H1 (cell line): ENCODE data around the gene ZNF526. TPM values are rescaled to one million over a fixed set of nuclear protein-coding genes. Genes with fewer than 3 reads are reported as not detected.

Source experiments
- ASH2L ChIP-seq: fragments of 200-600, 300-600 bp; sonication (generic); IDR thresholded peaks from one replicate; pipeline ENCODE4 v1.7.1; 2017; ENCODE audit warnings: low read length
- ATF3 ChIP-seq: IDR thresholded peaks from 2 replicates; pipeline ENCODE4 v1.6.1; 2011; ENCODE audit warnings: low read depth, mild to moderate bottlenecking, low read length; ENCODE audit not compliant: insufficient read depth
- CREB1 ChIP-seq: IDR thresholded peaks from 2 replicates; pipeline ENCODE4 v1.6.1; 2012; ENCODE audit warnings: inconsistent platforms
- CTCF ChIP-seq, 3 experiments: IDR thresholded peaks; 1 replicate in 2 of 3; 2 replicates in 1 of 3; pipeline versions ENCODE4 v1.5.1 to v1.6.1; 2011; ENCODE audit warnings: low read length in 3 of 3, mild to moderate bottlenecking in 3 of 3, inconsistent platforms in 2 of 3, low read depth in 1 of 3, moderate library complexity in 1 of 3; ENCODE audit not compliant: insufficient read depth in 1 of 3; ENCODE audit errors: control extremely low read depth in 1 of 3
- E2F6 ChIP-seq: IDR thresholded peaks from 2 replicates; pipeline ENCODE4 v1.6.1; 2012; ENCODE audit warnings: inconsistent platforms
- HDAC2 ChIP-seq, 2 experiments: fragments of 300-600 bp in 1 of 2; sonication (generic) in 1 of 2; IDR thresholded peaks; 2 replicates each; pipeline ENCODE4 v1.6.1; 2011 to 2012; ENCODE audit warnings: low read depth in 2 of 2, low read length in 2 of 2, mild to moderate bottlenecking in 2 of 2, moderate library complexity in 2 of 2, borderline replicate concordance in 1 of 2, inconsistent platforms in 1 of 2
- JUN ChIP-seq: IDR thresholded peaks from 2 replicates; pipeline ENCODE4 v1.6.1; 2011; ENCODE audit warnings: low read depth, mild to moderate bottlenecking, improper control_type of control experiment, low read length
- JUND ChIP-seq: IDR thresholded peaks from 2 replicates; pipeline ENCODE4 v1.6.1; 2011; ENCODE audit warnings: mild to moderate bottlenecking, improper control_type of control experiment, low read length
- KDM1A ChIP-seq: fragments of 200-600, 300-600 bp; sonication (generic); IDR thresholded peaks from 2 replicates; pipeline ENCODE4 v1.7.1; 2016; ENCODE audit warnings: mild to moderate bottlenecking, low read length, borderline replicate concordance
- PHF8 ChIP-seq: fragments of 200-600 bp; sonication (generic); conservative IDR thresholded peaks from 2 replicates; pipeline ENCODE4 v1.7.1; 2012; ENCODE audit warnings: low read depth, mild to moderate bottlenecking, inconsistent platforms, low read length, moderate library complexity
- RAD21 ChIP-seq, 2 experiments: IDR thresholded peaks in 1 of 2; conservative IDR thresholded peaks in 1 of 2; 2 replicates each; pipeline ENCODE4 v1.6.1; 2011; ENCODE audit warnings: low read depth in 2 of 2, low read length in 2 of 2, improper control_type of control experiment in 1 of 2, inconsistent platforms in 1 of 2, mild to moderate bottlenecking in 1 of 2, moderate library complexity in 1 of 2
- RXRA ChIP-seq: IDR thresholded peaks from 2 replicates; pipeline ENCODE4 v1.6.1; 2011; ENCODE audit warnings: low read depth, mild to moderate bottlenecking, low read length, moderate library complexity; ENCODE audit not compliant: insufficient read depth
- SIRT6 ChIP-seq: IDR thresholded peaks from one replicate; pipeline ENCODE4 v1.7.1; 2012; ENCODE audit warnings: low read length, inconsistent platforms
- SIX5 ChIP-seq: IDR thresholded peaks from 2 replicates; pipeline ENCODE4 v1.6.1; 2011; ENCODE audit warnings: mild to moderate bottlenecking, low read depth, low read length
- SUZ12 ChIP-seq: fragments of 200-600 bp; sonication (generic); IDR thresholded peaks from 2 replicates; pipeline ENCODE4 v1.6.1; 2012; ENCODE audit warnings: mild to moderate bottlenecking, inconsistent platforms, low read length, moderate library complexity, mixed read lengths
- TAF7 ChIP-seq: optimal IDR thresholded peaks from 2 replicates; pipeline ENCODE3; 2011; ENCODE audit warnings: low read depth, mild to moderate bottlenecking, inconsistent platforms, low read length, moderate library complexity, borderline replicate concordance
- TEAD4 ChIP-seq: IDR thresholded peaks from 2 replicates; pipeline ENCODE4 v1.6.1; 2012; ENCODE audit warnings: low read depth, low read length, inconsistent platforms, mixed read lengths
- ZNF274 ChIP-seq: IDR thresholded peaks from 2 replicates; pipeline ENCODE4 v1.7.0; 2012; ENCODE audit warnings: low read length, borderline replicate concordance; ENCODE audit errors: extremely low read depth
- polyA plus RNA-seq, 7 experiments: library from polyadenylated mRNA; depleted of rRNA in 3 of 7; stranded (reverse) in 5 of 7; unstranded in 2 of 7; fragments of >200 nt in 5 of 7; fragments of 200-250 nt in 2 of 7; gene quantifications; 1 replicate in 5 of 7; 2 replicates in 1 of 7; 4 replicates in 1 of 7; pipeline versions ENCODE4 v1.2.1 to v1.2.3, GENCODE V29; 2011 to 2013; ENCODE audit warnings: missing spikeins in 2 of 7, mixed read lengths in 2 of 7
- total RNA-seq: library from RNA; stranded (reverse); fragmentation: NEBNext Ultra II Directional; extraction: Animal tissue kit (Norgen Biotek cat#: 25700); gene quantifications from 2 replicates; pipeline ENCODE4 v1.2.1, GENCODE V29; 2021

Gene ZNF526
- total and polyA plus RNA-seq, 2 of the 8 experiments (the other 6 are each of a cell fraction or from before 2014, with no cell fraction given) = 8.4 to 14.1 TPM

GRCh38 chr19:42242512-42243409 lies 22.6 kb downstream of the ZNF526 start, which contains the start of gene GSK3A (continued):
- peak; percentile 89 for TF ChIP-seq CREB1
- TF ChIP-seq TAF7 = no peak
- TF ChIP-seq JUND = no peak
- TF ChIP-seq CTCF (IDR thresholded peaks at IDR 0.05; ENCODE audit: control extremely low read depth in 1 of 3, insufficient read depth in 1 of 3, low read depth in 1 of 3, low read length in 3 of 3) = no peak
- TF ChIP-seq TEAD4 = 0 out of 2 replicates have a peak, but pooled peaks have one; percentile 19
- peak; percentile 87 for TF ChIP-seq SIX5
- no peak for TF ChIP-seq ZNF274
- no peak for TF ChIP-seq SUZ12
- TF ChIP-seq ATF3 = 0 out of 2 replicates have a peak, but pooled peaks have one; percentile 31
- TF ChIP-seq SIRT6 = no peak
- no peak for TF ChIP-seq KDM1A
- no peak for TF ChIP-seq RXRA
- no peak for TF ChIP-seq HDAC2 (IDR thresholded peaks at IDR 0.05; ENCODE audit: borderline replicate concordance in 1 of 2, low read depth in 2 of 2, low read length in 2 of 2)
- TF ChIP-seq E2F6 = peak; percentile 30; the same call in 1 of the 2 replicates
- TF ChIP-seq RAD21 (IDR thresholded peaks at IDR 0.05 in 1 of 2, conservative IDR thresholded peaks at IDR 0.05 in 1 of 2; ENCODE audit: low read depth in 2 of 2, low read length in 2 of 2) = no peak
- TF ChIP-seq PHF8 = no peak
- no peak for TF ChIP-seq JUN
- no peak for TF ChIP-seq ASH2L
